Esophagus muscularis mucosa (tissue), 4 donors: ENCODE data around the gene KLHL21. TPM values are rescaled to one million over a fixed set of nuclear protein-coding genes. Genes with fewer than 3 reads are reported as not detected.
"Not testable (repeated sequence)": the region's sequence is repeated elsewhere in the genome, so short reads cannot be mapped to it uniquely, and the experiment has no call there.

Experiments
- DNase-seq: peaks from one replicate; pipeline ENCODE4 v3.0.0-alpha.2; 2017; ENCODE audit errors: extremely low spot score
- H3K27ac ChIP-seq, 4 donors: fragments of 200-600 bp; sonication (generic); replicated peaks in 1 of 4; 1 replicate in 3 of 4; 2 replicates in 1 of 4; pipeline ENCODE4 v1.5.1; 2016 to 2019; ENCODE audit warnings: mild to moderate bottlenecking in 1 of 4
- H3K27me3 ChIP-seq, 4 donors: fragments of 200-600 bp; sonication (generic); one replicate each; pipeline versions ENCODE4 v1.5.1 to v1.6.0; 2016 to 2019
- H3K36me3 ChIP-seq, 4 donors: fragments of 200-600 bp; sonication (generic); one replicate each; pipeline ENCODE4 v1.5.1; 2016 to 2019
- H3K4me1 ChIP-seq, 4 donors: fragments of 200-600 bp; sonication (generic); one replicate each; pipeline ENCODE4 v1.5.1; 2016 to 2019
- H3K4me3 ChIP-seq, 4 donors: fragments of 200-600 bp; sonication (generic); 1 replicate in 2 of 4; 2 replicates in 2 of 4; pipeline ENCODE4 v1.5.1; 2016 to 2019; ENCODE audit warnings: mild to moderate bottlenecking in 4 of 4, moderate library complexity in 1 of 4
- H3K9me3 ChIP-seq, 4 donors: fragments of 200-600 bp; sonication (generic); 1 replicate in 3 of 4; 2 replicates in 1 of 4; pipeline ENCODE4 v1.5.1; 2016 to 2019
- CTCF ChIP-seq, 3 experiments: fragments of 200-600 bp in 2 of 3; fragments of 450-650 bp in 1 of 3; sonication (generic) in 2 of 3; IDR thresholded peaks; one replicate each; pipeline ENCODE4 v1.5.1; 2017 to 2019; ENCODE audit warnings: antibody characterized with exemption in 3 of 3, mild to moderate bottlenecking in 2 of 3, moderate library complexity in 1 of 3
- EP300 ChIP-seq: sonication (generic); formaldehyde crosslinking; IDR thresholded peaks from one replicate; pipeline ENCODE4 v1.6.1; 2017; ENCODE audit warnings: antibody characterized with exemption
- POLR2A ChIP-seq: fragments of 450-650 bp; IDR thresholded peaks from one replicate; pipeline ENCODE4 v1.6.1; 2017; ENCODE audit warnings: antibody characterized with exemption, moderate library complexity, mild to moderate bottlenecking, low read depth
- POLR2AphosphoS5 ChIP-seq, 2 donors: sonication (generic); formaldehyde crosslinking; IDR thresholded peaks; one replicate each; pipeline ENCODE4 v1.6.1; 2017; ENCODE audit warnings: antibody characterized with exemption in 2 of 2
- WGBS: methylation state at CpG from one replicate; pipeline ENCODE4 v1.1.5; 2018; 5-methylcytosine and 5-hydroxymethylcytosine counted together
- intact Hi-C: fragments of 100-400 bp; cut with DNase I; formaldehyde crosslinking; loops from one replicate; pipeline ENCODE4 v1.15.1; 2023
- total RNA-seq, 4 donors: library from RNA; depleted of rRNA; stranded (reverse); fragments of >200 nt; gene quantifications; one replicate each; pipeline versions ENCODE4 v1.1.0 to v1.2.1, GENCODE V29; 2016

The KLHL21 gene
- total RNA-seq, 4 donors from 2014 or later: 98.4 to 184 (median 130) TPM

GRCh38 chr1:6603238-6603914, 707 bp upstream of the KLHL21 start:
- peak overlapping the region; percentile 96 to 99 (median 98) for H3K27ac ChIP-seq
- intact Hi-C loops: no loop called here
- peaks cover 43 to 73% (median 64%) of the 10 kb centered on the region in 4 donors for H3K4me1 ChIP-seq
- 3% methylated on average over 26 of the region's 36 CpGs for WGBS
- no peak for DNase-seq
- peak overlapping the region; percentile 70 to 83 (median 76) for H3K4me3 ChIP-seq
- no peaks in the 10 kb centered on the region for H3K27me3 ChIP-seq
- H3K9me3 ChIP-seq: no peaks in the 10 kb centered on the region
- peaks cover 6 to 14% (median 11%) of the 10 kb centered on the region in 4 donors for H3K36me3 ChIP-seq
- peak; percentile 1 to 72 for TF ChIP-seq POLR2AphosphoS5 (IDR thresholded peaks at IDR 0.05)
- no peak for TF ChIP-seq CTCF (IDR thresholded peaks at IDR 0.05)
- TF ChIP-seq POLR2A: peak; percentile 47
- TF ChIP-seq EP300: no peak

- WGBS: no CpG with 5 or more reads among the region's 103 CpGs
- H3K27ac ChIP-seq: peak overlapping the region; percentile 96 to 99 (median 98)
- intact Hi-C loops: no loop called here
- H3K4me3 ChIP-seq: peak overlapping the region; percentile 70 to 83 (median 76)
- H3K36me3 ChIP-seq: peaks cover 18 to 27% (median 23%) of the 10 kb centered on the region in 4 donors
- no peaks in the 10 kb centered on the region for H3K9me3 ChIP-seq
- peaks cover 56 to 75% (median 71%) of the 10 kb centered on the region in 4 donors for H3K4me1 ChIP-seq
- DNase-seq: no peak
- TF ChIP-seq POLR2A: no peak
- H3K27me3 ChIP-seq: no peaks in the 10 kb centered on the region
These were observed 573 bp downstream of the KLHL21 start for GRCh38 chr1:6601923-6602668.

GRCh38 chr1:6601049-6601922, 1.4 kb downstream of the KLHL21 start:
- intact Hi-C loops: no loop called here
- H3K36me3 ChIP-seq: peaks cover 25 to 35% (median 31%) of the 10 kb centered on the region in 4 donors
- TF ChIP-seq POLR2A: peak; percentile 64
- TF ChIP-seq POLR2AphosphoS5 (IDR thresholded peaks at IDR 0.05): peak; percentile 91 to 93
- no peak for TF ChIP-seq EP300
- TF ChIP-seq CTCF (IDR thresholded peaks at IDR 0.05): no peak
- H3K4me1 ChIP-seq: peaks cover 64 to 76% (median 74%) of the 10 kb centered on the region in 4 donors
- H3K27ac ChIP-seq: peak overlapping the region; percentile 96 to 99 (median 98)
- H3K9me3 ChIP-seq: no peaks in the 10 kb centered on the region
- peak overlapping the region; percentile 70 to 83 (median 76) for H3K4me3 ChIP-seq
- no peaks in the 10 kb centered on the region for H3K27me3 ChIP-seq
- peak; percentile 96 for DNase-seq
- WGBS: under 1% methylated on average over 16 of the region's 40 CpGs

GRCh38 chr1:6600410-6601048, 2.1 kb downstream of the KLHL21 start:
- no peak for TF ChIP-seq POLR2A
- TF ChIP-seq POLR2AphosphoS5 (IDR thresholded peaks at IDR 0.05): no peak
- no peak for TF ChIP-seq CTCF (IDR thresholded peaks at IDR 0.05)
- peak overlapping the region; percentile 70 to 83 (median 76) for H3K4me3 ChIP-seq
- H3K36me3 ChIP-seq: peaks cover 31 to 42% (median 39%) of the 10 kb centered on the region in 4 donors
- WGBS: 20% methylated on average over 8 of the region's 10 CpGs
- H3K4me1 ChIP-seq: peaks cover 66 to 76% (median 74%) of the 10 kb centered on the region in 4 donors
- H3K27me3 ChIP-seq: no peaks in the 10 kb centered on the region
- peak overlapping the region; percentile 96 to 99 (median 98) for H3K27ac ChIP-seq
- DNase-seq: no peak
- intact Hi-C loops: no loop called here
- no peaks in the 10 kb centered on the region for H3K9me3 ChIP-seq

GRCh38 chr1:6599991-6600390, 2.7 kb downstream of the KLHL21 start:
- peaks cover 68 to 75% (median 72%) of the 10 kb centered on the region in 4 donors for H3K4me1 ChIP-seq

More at GRCh38 chr1:6599991-6600390, 2.7 kb downstream of the KLHL21 start:
- peaks cover 37 to 48% (median 44%) of the 10 kb centered on the region in 4 donors for H3K36me3 ChIP-seq
- peak overlapping the region; percentile 96 to 99 (median 98) for H3K27ac ChIP-seq
- H3K9me3 ChIP-seq, intact Hi-C loops, DNase-seq, H3K27me3 ChIP-seq: not testable (repeated sequence)
- 35% methylated on average over 8 of the region's 8 CpGs for WGBS
- peak overlapping the region; percentile 70 to 83 (median 76) for H3K4me3 ChIP-seq
